ENCODE results near the gene ADGRG1. TPM values are rescaled to one million over a fixed set of nuclear protein-coding genes. Genes with fewer than 3 reads are reported as not detected.
"Not testable (repeated sequence)": the region's sequence is repeated elsewhere in the genome, so short reads cannot be mapped to it uniquely, and the experiment has no call there.

ADGRG1 gene
- total RNA-seq, 1 donor from 2014 or later, result 47.4 TPM

GRCh38 chr16:57669476-57670162 is 41.2 kb downstream of the ADGRG1 start:
- ATAC-seq, result no peak
- no peak for DNase-seq (ENCODE audit: low spot score)
- intact Hi-C loops (cut with DNase I), result no loop called here

GRCh38 chr16:57670196-57670595 is 41.8 kb downstream of the ADGRG1 start:
- intact Hi-C loops (cut with DNase I), result no loop called here
- ATAC-seq (no peak), DNase-seq (ENCODE audit: low spot score) (no peak)

- intact Hi-C loops (cut with DNase I); DNase-seq (ENCODE audit: low spot score); ATAC-seq: not testable (repeated sequence)
These were observed 43.0 kb downstream of the ADGRG1 start for GRCh38 chr16:57671451-57671850.

GRCh38 chr16:57672416-57672815 is 44.0 kb downstream of the ADGRG1 start:
- ATAC-seq, result no peak
- no peak for DNase-seq (ENCODE audit: low spot score)
- intact Hi-C loops (cut with DNase I), result no loop called here

- ATAC-seq (no peak), DNase-seq (ENCODE audit: low spot score) (no peak)
- intact Hi-C loops (cut with DNase I), result no loop called here
These were observed 44.4 kb downstream of the ADGRG1 start for GRCh38 chr16:57672824-57673223.

GRCh38 chr16:57675741-57676551 is 47.5 kb downstream of the ADGRG1 start:
- ATAC-seq, result no peak
- no peak for DNase-seq (ENCODE audit: low spot score)
- intact Hi-C loops (cut with DNase I), result no loop called here

GRCh38 chr16:57676553-57677085 is 48.2 kb downstream of the ADGRG1 start:
- intact Hi-C loops (cut with DNase I), result no loop called here
- ATAC-seq (no peak), DNase-seq (ENCODE audit: low spot score) (no peak)

GRCh38 chr16:57677622-57678369 is 49.4 kb downstream of the ADGRG1 start:
- ATAC-seq (no peak), DNase-seq (ENCODE audit: low spot score) (no peak)
- intact Hi-C loops (cut with DNase I), result no loop called here

- ATAC-seq (no peak), DNase-seq (ENCODE audit: low spot score) (no peak)
- intact Hi-C loops (cut with DNase I), result no loop called here
These were observed 50.6 kb downstream of the ADGRG1 start for GRCh38 chr16:57679016-57679415.

GRCh38 chr16:57679767-57680482 is 51.5 kb downstream of the ADGRG1 start:
- DNase-seq (ENCODE audit: low spot score) (no peak), ATAC-seq (no peak)
- intact Hi-C loops (cut with DNase I), result no loop called here

GRCh38 chr16:57680842-57681375 is 52.5 kb downstream of the ADGRG1 start:
- intact Hi-C loops (cut with DNase I), result no loop called here
- DNase-seq (ENCODE audit: low spot score), result no peak
- no peak for ATAC-seq

GRCh38 chr16:57681950-57682728 is 53.7 kb downstream of the ADGRG1 start:
- no peak for DNase-seq (ENCODE audit: low spot score)

GRCh38 chr16:57682809-57683635 is 54.6 kb downstream of the ADGRG1 start:
- no peak for ATAC-seq
- DNase-seq (ENCODE audit: low spot score), result no peak

More at GRCh38 chr16:57681950-57682728, 53.7 kb downstream of the ADGRG1 start:
- no peak for ATAC-seq
- intact Hi-C loops (cut with DNase I), result no loop called here

GRCh38 chr16:57683636-57684545 is 55.5 kb downstream of the ADGRG1 start:
- ATAC-seq (no peak), DNase-seq (ENCODE audit: low spot score) (no peak)
- intact Hi-C loops (cut with DNase I), result no loop called here

More at GRCh38 chr16:57682809-57683635, 54.6 kb downstream of the ADGRG1 start:
- intact Hi-C loops (cut with DNase I), result no loop called here

GRCh38 chr16:57684626-57685358 is 56.4 kb downstream of the ADGRG1 start:
- intact Hi-C loops (cut with DNase I), result no loop called here
- ATAC-seq (no peak), DNase-seq (ENCODE audit: low spot score) (no peak)

All from sciatic nerve (tissue), 2 donors.